CD14-positive monocyte (primary cell): ENCODE measurements around the gene RELL1. TPM values are rescaled to one million over a fixed set of nuclear protein-coding genes. Genes with fewer than 3 reads are reported as not detected.
A peak's percentile ranks its signal among the peaks of the same experiment; 100 is the strongest.

Source experiments
- DNase-seq, 3 donors: peaks; one replicate each; pipeline ENCODE4 v3.0.0-alpha.2; 2011 to 2022
- H2AFZ ChIP-seq: 2 replicates; pipeline ENCODE4 v1.6.0; 2012; ENCODE audit warnings: mild to moderate bottlenecking, low read depth, low read length, inconsistent platforms; ENCODE audit not compliant: insufficient read depth, poor library complexity, severe bottlenecking
- H3K27ac ChIP-seq, 2 donors: 1 replicate in 1 of 2; 2 replicates in 1 of 2; pipeline ENCODE4 v1.5.1; 2012 to 2013; ENCODE audit warnings: low read length in 2 of 2, control low read depth in 1 of 2, inconsistent platforms in 1 of 2, low read depth in 1 of 2, mild to moderate bottlenecking in 1 of 2
- H3K27me3 ChIP-seq, 2 donors: one replicate each; pipeline versions ENCODE4 v1.6.0 to v1.6.1; 2011 to 2013; ENCODE audit warnings: low read length in 2 of 2; ENCODE audit not compliant: control insufficient read depth in 2 of 2, insufficient read depth in 2 of 2
- H3K36me3 ChIP-seq, 2 donors: replicated peaks in 1 of 2; 1 replicate in 1 of 2; 2 replicates in 1 of 2; pipeline versions ENCODE4 v1.5.1 to v1.6.1; 2012 to 2013; ENCODE audit warnings: low read length in 2 of 2, control low read depth in 1 of 2, inconsistent platforms in 1 of 2, mild to moderate bottlenecking in 1 of 2; ENCODE audit not compliant: insufficient read depth in 2 of 2, control insufficient read depth in 1 of 2
- H3K4me1 ChIP-seq, 2 donors: 1 replicate in 1 of 2; 2 replicates in 1 of 2; pipeline versions ENCODE4 v1.5.1 to v1.6.1; 2012 to 2013; ENCODE audit warnings: low read length in 2 of 2, control low read depth in 1 of 2, inconsistent platforms in 1 of 2, mild to moderate bottlenecking in 1 of 2, moderate library complexity in 1 of 2; ENCODE audit not compliant: insufficient read depth in 2 of 2, control insufficient read depth in 1 of 2
- H3K4me2 ChIP-seq: replicated peaks from 2 replicates; pipeline ENCODE3; 2012; ENCODE audit warnings: low read length, moderate library complexity, mild to moderate bottlenecking; ENCODE audit not compliant: poor library complexity, severe bottlenecking; ENCODE audit errors: extremely low read depth
- H3K4me3 ChIP-seq, 3 experiments: fragments of 200-600 bp in 1 of 3; sonication (generic) in 1 of 3; replicated peaks in 1 of 3; 1 replicate in 2 of 3; 2 replicates in 1 of 3; pipeline ENCODE4 v1.5.1; 2011 to 2013; ENCODE audit warnings: low read length in 3 of 3, mild to moderate bottlenecking in 3 of 3, control low read depth in 2 of 3, low read depth in 2 of 3, inconsistent platforms in 1 of 3, moderate library complexity in 1 of 3
- H3K79me2 ChIP-seq: 2 replicates; pipeline ENCODE4 v1.6.0; 2012; ENCODE audit warnings: mild to moderate bottlenecking, control low read depth, inconsistent platforms, low read length, moderate library complexity; ENCODE audit not compliant: insufficient read depth
- H3K9ac ChIP-seq: 2 replicates; pipeline ENCODE4 v1.6.0; 2017; ENCODE audit warnings: low read length, mild to moderate bottlenecking; ENCODE audit not compliant: insufficient read depth, poor library complexity, severe bottlenecking
- H3K9me3 ChIP-seq, 2 donors: replicated peaks in 1 of 2; 1 replicate in 1 of 2; 2 replicates in 1 of 2; pipeline versions ENCODE4 v1.5.1 to v1.6.1; 2012 to 2013; ENCODE audit warnings: low read length in 2 of 2, control low read depth in 1 of 2; ENCODE audit not compliant: control insufficient read depth in 1 of 2, insufficient read depth in 1 of 2
- H4K20me1 ChIP-seq: 2 replicates; pipeline ENCODE4 v1.6.0; 2012; ENCODE audit warnings: mild to moderate bottlenecking, low read length, control low read depth, moderate library complexity; ENCODE audit not compliant: insufficient read depth
- H3K27ac Mint-ChIP-seq, 7 donors: one replicate each; pipeline ENCODE4 v1.8.0; 2020; ENCODE audit warnings: mild to moderate bottlenecking in 7 of 7, mixed read lengths in 7 of 7, moderate library complexity in 6 of 7, inconsistent platforms in 2 of 7
- H3K27me3 Mint-ChIP-seq, 3 donors: one replicate each; pipeline ENCODE4 v1.8.0; 2021 to 2022; ENCODE audit warnings: low read depth in 3 of 3, mild to moderate bottlenecking in 3 of 3, mixed read lengths in 3 of 3, moderate library complexity in 3 of 3, inconsistent platforms in 1 of 3
- H3K36me3 Mint-ChIP-seq, 2 donors: one replicate each; pipeline ENCODE4 v1.8.0; 2020; ENCODE audit warnings: mixed read lengths in 2 of 2, inconsistent platforms in 1 of 2, mild to moderate bottlenecking in 1 of 2
- H3K4me1 Mint-ChIP-seq: one replicate; pipeline ENCODE4 v1.8.0; 2020; ENCODE audit warnings: mild to moderate bottlenecking, mixed read lengths
- H3K4me3 Mint-ChIP-seq, 2 donors: one replicate each; pipeline ENCODE4 v1.8.0; 2020; ENCODE audit warnings: mild to moderate bottlenecking in 2 of 2, mixed read lengths in 2 of 2, moderate library complexity in 1 of 2
- H3K9me3 Mint-ChIP-seq, 7 donors: one replicate each; pipeline ENCODE4 v1.8.0; 2020 to 2022; ENCODE audit warnings: mixed read lengths in 7 of 7, mild to moderate bottlenecking in 6 of 7, moderate library complexity in 6 of 7, inconsistent platforms in 2 of 7
- CTCF ChIP-seq: fragments of 200-600 bp; IDR thresholded peaks from one replicate; pipeline ENCODE4 v1.8.0; 2022; ENCODE audit warnings: antibody characterized with exemption, mild to moderate bottlenecking
- WGBS: methylation state at CpG from one replicate; pipeline ENCODE4 v1.1.5; 2013; ENCODE audit warnings: missing lambda C conversion rate; ENCODE audit not compliant: insufficient coverage; 5-methylcytosine and 5-hydroxymethylcytosine counted together
- intact Hi-C, 2 donors: fragments of 100-400 bp; cut with micrococcal nuclease; formaldehyde crosslinking; loops; one replicate each; pipeline versions ENCODE4 v1.15.0 to v1.15.1; 2023
- polyA plus RNA-seq, 3 donors: library from polyadenylated mRNA; depleted of rRNA in 1 of 3; unstranded in 2 of 3; stranded (reverse) in 1 of 3; fragments of 300-500 nt in 2 of 3; fragments of >200 nt in 1 of 3; fragmentation: Illumina TruSeq in 2 of 3; gene quantifications; 1 replicate in 2 of 3; 2 replicates in 1 of 3; pipeline ENCODE4 v1.2.3, GENCODE V29; 2012 to 2021

The RELL1 gene
- polyA plus RNA-seq, 3 donors, result 13.3 to 30.2 (median 16.2) TPM

GRCh38 chr4:37715889-37716402 is 29.8 kb upstream of the RELL1 start:
- intact Hi-C loops, result no loop called here
- no peak overlapping the region for H3K4me3 Mint-ChIP-seq
- peaks cover 0 to 2% (median 0%) of the 10 kb centered on the region in 3 donors for H3K27me3 Mint-ChIP-seq
- no peak overlapping the region for H3K9ac ChIP-seq
- no peaks in the 10 kb centered on the region for H3K27me3 ChIP-seq
- TF ChIP-seq CTCF, result no peak
- peaks cover 12% of the 10 kb centered on the region for H3K4me1 Mint-ChIP-seq
- DNase-seq, result peak in 1 of 3 donors; percentile 9
- no peak overlapping the region for H3K4me3 ChIP-seq
- no peaks in the 10 kb centered on the region for H3K36me3 ChIP-seq
- WGBS, result no CpG with 5 or more reads among the region's 4 CpGs
- no peak overlapping the region for H3K4me2 ChIP-seq
- no peaks in the 10 kb centered on the region for H3K4me1 ChIP-seq
- H3K27ac Mint-ChIP-seq, result no peak overlapping the region
- H3K36me3 Mint-ChIP-seq, result no peaks in the 10 kb centered on the region
- no peak overlapping the region for H3K27ac ChIP-seq
- H4K20me1 ChIP-seq, result no peaks in the 10 kb centered on the region
- H2AFZ ChIP-seq, result no peak overlapping the region
- H3K9me3 Mint-ChIP-seq, result peaks cover 0 to 2% (median 0%) of the 10 kb centered on the region in 7 donors
- no peaks in the 10 kb centered on the region for H3K9me3 ChIP-seq
- H3K79me2 ChIP-seq, result no peaks in the 10 kb centered on the region

GRCh38 chr4:37710491-37710890 is 24.3 kb upstream of the RELL1 start:
- Histone ChIP-seq H3K9me3 (no peaks in the 10 kb centered on the region), H3K4me3 (no peak overlapping the region), H3K4me1 (no peaks in the 10 kb centered on the region), H3K79me2 (no peaks in the 10 kb centered on the region), H3K27me3 (no peaks in the 10 kb centered on the region), H3K9ac (no peak overlapping the region), H4K20me1 (no peaks in the 10 kb centered on the region), H3K27ac (no peak overlapping the region), H3K36me3 (no peaks in the 10 kb centered on the region), H3K4me2 (no peak overlapping the region), H2AFZ (no peak overlapping the region)
- Mint-ChIP-seq H3K4me1 (no peaks in the 10 kb centered on the region), H3K36me3 (no peaks in the 10 kb centered on the region), H3K27me3 (peaks cover 0 to 2% (median 0%) of the 10 kb centered on the region in 3 donors), H3K4me3 (no peak overlapping the region), H3K27ac (no peak overlapping the region), H3K9me3 (peaks cover 0 to 2% (median 0%) of the 10 kb centered on the region in 7 donors)
- intact Hi-C loops, result no loop called here
- WGBS, result no CpG with 5 or more reads among the region's 1 CpG
- DNase-seq, result no peak
- TF ChIP-seq CTCF, result no peak
